HG03066 (cell line): Measurements from ENCODE around the gene CTU2.

Experiments
- ATAC-seq: cut with Tn5 transposase; IDR thresholded peaks from one replicate; pipeline ENCODE4 v1.9.1; 2021; ENCODE audit warnings: low read depth; ENCODE audit not compliant: unreplicated experiment

CTU2 gene

DNA sequence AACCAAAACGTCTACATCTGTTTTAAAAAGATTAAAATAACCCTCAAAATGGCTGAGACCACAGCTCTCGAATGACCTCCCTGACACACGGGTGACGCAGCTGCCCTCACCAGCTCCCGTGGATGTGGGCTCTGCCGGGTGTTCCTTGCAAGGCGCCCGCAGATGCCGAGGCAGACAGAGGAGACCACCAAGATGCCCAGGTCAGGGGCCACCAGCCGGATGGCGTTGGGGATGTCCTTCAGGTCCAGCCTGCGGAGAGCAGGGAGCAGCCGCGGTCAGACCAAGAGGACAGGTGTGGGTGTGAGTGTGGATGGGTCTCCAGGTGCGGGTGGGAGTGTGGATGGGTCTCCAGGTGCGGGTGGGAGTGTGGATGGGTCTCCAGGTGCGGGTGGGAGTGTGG, 35.1 kb downstream of the CTU2 start:
- no peak for ATAC-seq

DNA sequence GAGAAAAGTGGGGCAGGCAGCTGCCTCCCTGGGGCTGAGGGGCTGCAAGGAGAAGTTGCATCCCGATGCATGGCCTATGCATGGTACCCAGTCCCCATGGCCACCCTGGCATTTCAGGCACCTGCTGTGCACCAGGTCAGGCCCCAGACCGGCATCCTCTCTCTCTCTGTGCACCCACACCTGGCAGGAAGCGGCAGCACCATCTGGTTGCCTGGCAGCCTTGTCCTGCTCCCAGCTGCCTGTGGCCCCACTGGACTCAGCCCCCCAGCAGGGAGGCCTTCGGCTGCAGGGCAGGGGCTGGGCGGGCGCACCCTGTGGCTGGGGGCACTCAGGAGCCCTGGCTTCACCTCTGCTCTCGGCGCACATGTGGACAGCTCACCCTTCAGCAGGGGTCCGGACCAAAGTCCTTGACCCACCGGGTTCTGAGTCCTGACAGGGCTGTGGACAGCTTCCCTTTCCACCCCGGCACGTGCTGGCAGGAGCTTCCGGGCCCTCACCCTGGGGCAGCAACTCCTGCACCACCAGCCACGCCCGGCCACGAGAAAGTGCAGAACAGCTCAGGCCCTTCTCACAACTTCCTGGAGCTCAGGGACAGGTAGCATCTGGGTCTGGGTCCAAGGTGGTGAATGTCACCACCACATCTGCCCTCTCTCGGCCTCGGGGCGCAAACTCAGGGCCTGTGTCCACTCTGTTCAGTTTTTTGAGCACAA, 36.7 kb downstream of the CTU2 start:
- ATAC-seq: no peak

DNA sequence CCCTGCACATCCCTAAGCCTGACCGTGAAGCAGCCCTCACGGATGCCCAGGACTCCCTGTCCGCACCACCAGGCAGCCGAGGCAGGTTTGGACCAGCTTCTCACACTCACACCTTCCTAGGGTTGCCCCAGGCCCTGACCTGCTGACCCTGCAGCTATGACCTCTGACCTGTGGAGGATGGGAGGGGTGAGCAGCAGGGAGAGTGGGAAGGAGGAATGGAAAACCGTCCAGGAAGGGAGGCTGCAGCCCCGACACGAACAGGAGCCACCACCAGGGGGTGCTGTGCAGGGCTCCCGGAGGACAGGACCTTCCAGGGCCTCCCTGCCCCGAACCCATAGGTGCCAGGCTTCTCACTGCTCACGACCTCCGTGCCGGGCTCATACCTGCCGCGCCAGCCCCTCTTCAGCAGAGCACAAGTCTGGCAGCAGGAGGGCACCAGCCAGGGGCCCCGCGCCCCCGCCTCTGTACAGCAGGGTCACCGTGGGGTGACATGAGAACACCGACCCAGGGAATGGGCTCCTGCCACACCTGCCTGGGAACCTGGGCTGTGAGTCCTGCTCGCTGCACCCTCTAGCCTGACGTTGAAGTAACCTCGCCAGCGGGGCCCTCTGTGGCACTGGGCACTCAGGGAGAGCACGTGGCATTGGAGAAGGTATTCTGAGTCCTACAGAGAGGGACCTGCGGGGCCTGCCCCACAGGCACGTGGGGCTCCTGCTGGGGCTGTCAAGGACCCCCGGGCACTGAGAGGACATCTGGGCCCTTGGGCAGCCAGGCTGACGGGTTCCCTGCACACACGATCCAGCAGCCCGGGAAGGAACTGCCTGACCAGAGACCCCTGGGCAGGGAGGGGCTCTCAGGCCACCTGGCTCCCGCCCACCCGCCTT, 37.6 kb downstream of the CTU2 start:
- ATAC-seq: no peak

DNA sequence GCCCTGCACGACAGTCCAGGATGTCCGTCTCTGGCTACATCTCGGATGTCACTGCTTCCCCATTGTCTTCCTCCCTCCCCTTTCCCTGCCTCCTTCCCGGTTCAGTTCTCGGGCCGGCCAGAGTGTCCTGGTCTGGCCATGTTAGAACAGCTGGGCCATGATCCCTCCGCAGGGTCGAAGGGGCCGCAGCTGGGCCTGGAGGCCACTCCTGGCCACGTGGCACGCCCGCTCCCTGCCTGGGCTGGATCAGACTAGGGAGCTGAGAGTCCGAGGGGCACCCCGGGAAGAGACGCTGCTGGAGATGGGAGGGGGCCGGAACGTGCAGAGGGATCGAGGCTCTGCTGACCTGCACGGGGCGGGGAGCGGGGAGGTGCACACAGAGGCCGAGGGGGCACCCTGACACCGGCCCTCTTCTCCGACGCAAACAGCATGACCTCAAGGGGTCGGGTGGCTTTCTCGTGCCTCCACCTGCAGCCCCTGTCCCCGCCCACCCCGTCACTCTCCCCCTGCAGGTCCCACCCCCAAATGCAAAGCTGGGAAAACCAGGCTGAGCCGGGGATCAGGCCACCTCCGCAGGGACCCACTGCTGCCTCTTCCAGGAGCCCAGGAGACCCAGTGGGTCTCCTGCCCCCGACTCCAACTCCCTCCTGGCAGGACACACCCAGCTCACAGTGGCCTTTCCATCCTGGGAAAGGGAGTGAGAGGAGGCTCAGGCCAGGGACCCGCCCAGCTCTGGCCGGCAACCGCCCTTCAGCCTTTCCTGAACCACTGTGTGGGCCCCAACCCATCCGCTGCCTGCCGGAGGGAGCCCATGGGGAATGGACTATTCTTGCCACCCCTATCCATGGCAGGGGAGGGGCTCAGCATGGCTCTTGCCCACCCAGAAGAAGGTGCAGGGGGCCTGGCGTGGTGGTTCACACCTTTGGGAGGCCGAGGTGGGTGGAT, 38.5 kb downstream of the CTU2 start:
- ATAC-seq: no peak

DNA sequence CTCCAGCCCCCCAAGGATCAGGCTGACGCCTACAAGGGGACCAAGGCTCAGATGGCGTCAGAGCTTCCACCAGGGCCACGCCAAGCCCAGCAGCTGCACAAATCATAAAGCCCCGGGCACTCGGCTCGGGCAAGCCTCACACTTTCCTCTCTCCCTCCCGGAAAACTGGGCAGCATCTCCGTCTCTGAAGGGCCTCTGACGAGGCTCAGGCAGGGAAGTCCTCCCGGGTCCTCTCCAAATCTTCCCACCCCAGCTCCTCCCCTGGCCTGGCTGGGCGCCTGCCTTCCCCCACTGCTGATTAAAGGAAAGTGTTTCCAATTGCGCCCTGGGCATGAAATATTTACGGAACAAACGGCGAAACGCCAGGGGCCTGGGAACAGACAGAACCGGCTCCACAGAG, 40.2 kb downstream of the CTU2 start:
- no peak for ATAC-seq

DNA sequence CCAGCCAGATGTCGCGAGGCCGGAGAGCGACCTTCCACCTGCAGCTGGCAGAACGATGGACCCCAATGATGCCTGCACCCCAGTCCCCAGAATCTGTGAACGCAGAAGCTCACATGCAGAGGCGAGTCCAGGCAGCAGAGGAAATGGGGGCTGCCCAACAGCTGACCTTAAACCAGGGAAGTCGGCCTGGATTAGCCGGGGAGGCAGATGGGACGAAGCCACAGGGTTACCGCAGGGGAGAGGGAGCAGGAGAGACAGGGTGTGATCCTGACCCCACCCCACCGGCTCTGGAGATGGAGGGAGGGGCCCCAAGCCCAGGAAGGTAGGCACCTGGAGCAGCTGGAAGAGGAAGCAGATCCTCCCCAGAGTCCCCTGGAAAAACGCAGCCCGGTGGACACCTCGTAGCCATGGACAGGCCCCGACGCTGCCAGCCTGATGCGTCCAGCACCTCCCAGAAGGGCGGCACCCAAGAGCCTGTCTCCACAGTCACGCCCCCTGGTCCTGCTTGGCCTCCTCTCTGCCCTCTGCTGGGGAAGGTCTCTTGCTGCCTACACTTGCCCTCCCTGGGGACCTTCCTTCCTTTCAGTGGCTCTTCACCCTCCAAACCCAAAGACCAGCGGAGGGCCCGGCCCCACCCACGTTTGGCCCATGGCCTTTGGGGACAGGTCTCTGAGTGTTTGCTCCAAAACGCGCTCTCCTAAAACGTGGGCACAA, 41.4 kb downstream of the CTU2 start:
- ATAC-seq: no peak

DNA sequence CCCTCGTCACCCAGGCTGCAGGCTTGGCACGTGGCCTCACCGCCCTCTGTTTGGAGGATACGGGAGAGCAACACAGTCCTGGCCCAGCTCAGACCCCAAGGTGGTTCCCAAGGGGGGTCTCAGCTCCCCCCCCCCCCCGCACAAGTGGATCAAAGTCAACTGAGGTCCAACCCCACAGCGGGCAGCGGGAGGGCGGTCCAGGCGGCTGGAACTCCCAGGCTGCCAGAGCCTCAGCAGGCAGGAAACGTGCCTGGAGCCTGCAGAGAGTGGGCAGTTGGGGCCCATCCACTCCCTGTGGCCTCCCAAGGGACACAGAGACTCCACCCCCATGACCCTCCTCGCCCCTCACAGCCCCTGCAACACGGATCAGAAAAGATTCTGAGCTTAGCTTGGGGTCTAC, 42.1 kb downstream of the CTU2 start:
- ATAC-seq: no peak

DNA sequence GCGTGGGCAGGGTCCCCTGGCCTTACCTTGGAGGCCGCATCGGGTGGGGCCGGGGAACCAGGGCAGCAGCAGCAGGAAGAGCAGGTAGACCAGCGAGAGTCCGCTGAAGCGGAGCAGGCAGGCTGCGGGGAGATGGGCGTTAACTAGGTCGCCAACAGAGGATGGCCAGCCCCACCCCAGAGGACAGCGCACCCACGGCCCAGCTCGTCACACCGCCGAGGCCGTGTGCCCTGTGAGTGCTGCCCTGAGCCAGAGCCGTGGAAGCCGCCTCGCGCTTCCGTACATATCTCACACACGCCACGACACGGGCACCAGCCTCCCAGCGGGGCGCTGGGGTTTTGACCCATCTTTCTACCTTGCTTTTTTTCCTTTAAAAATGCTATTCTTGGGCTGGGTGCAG, 43.1 kb downstream of the CTU2 start:
- no peak for ATAC-seq

DNA sequence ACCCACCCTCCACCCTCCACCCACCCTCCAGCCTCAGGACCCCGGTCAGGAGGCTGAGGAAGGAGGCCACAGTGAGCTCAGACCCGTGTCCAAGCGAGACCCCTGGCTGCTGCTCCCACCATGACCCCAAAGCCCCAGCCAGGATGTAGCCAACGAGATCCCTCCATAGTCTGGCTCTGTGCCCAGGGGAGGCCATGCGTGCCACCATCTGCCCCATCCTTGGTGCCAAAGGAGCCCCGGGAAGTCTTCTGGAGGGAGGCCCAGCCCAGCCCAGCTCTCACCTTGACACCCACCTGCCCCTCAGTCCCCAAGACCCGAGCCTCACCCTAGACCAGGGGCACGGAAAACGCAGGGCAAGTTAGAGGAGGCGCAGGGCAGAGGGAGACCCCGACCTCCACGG, 44.6 kb downstream of the CTU2 start:
- ATAC-seq: no peak

DNA sequence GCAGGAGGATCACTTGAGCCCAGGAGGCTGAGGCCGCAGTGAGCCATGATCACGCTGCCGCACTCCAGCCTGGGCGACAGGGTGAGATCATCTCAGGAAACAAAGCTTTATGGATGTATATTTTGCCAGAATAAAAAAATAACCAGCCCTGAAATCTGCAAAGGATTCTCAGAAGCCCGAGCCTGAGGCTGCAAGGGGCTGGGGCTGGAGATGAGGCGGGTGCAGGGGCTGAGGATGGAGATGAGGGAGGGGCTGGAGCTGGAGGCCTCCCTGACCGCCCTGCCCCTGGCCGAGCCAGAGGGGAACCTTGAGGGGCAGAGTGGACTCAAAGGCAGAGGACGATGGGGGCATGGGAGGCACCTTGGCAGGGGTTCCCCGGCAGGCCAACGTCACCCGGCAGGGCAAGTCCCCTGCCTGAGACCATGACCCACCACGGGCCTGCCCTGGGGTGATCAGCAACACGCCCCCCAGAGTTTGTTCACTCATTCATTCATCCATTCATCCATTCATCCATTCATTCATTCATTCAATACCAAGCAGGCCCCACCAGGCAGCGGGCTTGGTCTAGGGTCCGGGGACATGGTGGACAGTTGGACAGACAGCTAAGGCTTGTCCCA, 46.2 kb downstream of the CTU2 start:
- no peak for ATAC-seq

DNA sequence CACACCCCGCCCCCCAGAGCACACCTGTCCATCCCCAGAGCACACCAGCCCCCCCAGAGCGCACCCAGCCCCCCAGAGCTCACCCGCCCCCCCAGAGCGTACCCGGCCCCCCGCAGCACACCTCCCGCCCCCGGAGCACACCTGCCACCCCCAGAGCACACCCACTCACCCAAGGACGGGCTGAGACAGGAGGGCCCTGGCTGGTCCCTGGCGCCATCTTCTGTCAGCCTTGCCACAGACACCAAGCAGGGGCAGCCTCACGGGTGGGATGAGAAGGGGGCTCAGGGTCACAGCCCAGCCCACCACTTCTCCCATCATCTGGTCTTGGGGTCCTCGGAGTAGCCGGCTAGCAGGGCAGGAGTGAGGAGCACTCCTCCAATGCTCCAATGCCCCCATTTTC, 46.9 kb downstream of the CTU2 start:
- no peak for ATAC-seq

DNA sequence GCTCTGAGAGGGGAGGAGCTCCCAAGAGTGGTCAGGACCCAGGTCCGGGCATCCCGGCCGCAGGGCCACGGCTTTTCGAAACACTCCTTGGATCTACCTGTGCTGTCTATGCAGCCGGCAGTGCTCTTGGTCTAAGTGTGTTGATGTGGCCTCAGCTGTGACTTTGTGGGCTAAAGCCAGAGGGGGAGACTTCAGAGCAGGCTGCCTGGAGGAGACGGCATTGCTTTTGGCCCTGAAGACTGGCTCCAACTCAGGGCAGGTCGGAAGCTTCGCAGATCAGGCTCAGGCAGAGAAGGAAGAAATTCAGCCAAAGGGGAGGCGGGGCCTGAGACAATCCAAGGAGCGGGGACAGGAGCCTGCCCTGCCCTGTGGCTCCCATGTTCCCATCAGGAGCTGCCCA, 47.3 kb downstream of the CTU2 start:
- no peak for ATAC-seq

DNA sequence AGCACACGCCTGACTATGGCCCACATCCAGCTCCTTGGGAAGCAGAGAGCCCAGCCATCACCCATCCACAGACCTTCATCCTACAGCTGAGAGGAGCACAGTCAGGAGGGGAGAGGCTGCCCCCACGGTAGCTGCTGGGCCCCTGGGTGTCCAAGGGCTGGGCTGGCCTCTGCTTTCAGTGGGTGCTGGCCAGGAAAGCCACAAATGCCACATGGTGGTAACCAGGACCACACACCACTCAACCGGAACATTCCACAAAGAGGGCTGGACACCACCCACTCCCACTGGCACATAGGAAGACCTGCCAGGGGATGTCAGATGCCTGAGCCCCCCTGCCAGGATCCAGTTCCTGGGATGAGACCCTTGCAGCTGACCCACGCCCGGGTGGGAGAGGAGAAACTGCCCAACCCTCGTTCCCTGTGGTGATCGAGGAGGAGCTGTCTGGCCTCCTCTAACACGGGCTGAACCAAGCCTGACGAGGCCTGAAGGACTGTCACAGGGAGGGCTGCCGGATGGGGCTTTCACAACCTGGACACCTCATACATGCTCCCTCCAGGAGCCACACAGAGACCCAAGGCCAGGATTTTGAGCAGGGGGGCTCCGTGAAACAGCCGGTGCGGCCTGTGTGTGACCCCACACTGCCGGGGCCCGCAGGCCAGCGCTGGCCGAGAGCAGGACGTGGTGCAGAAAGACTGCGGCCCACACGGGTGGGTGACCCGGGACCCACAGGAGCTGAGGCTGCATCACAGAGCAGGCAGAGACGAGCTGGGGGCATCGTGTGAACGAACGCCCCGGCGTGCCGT, 48.0 kb downstream of the CTU2 start:
- no peak for ATAC-seq

DNA sequence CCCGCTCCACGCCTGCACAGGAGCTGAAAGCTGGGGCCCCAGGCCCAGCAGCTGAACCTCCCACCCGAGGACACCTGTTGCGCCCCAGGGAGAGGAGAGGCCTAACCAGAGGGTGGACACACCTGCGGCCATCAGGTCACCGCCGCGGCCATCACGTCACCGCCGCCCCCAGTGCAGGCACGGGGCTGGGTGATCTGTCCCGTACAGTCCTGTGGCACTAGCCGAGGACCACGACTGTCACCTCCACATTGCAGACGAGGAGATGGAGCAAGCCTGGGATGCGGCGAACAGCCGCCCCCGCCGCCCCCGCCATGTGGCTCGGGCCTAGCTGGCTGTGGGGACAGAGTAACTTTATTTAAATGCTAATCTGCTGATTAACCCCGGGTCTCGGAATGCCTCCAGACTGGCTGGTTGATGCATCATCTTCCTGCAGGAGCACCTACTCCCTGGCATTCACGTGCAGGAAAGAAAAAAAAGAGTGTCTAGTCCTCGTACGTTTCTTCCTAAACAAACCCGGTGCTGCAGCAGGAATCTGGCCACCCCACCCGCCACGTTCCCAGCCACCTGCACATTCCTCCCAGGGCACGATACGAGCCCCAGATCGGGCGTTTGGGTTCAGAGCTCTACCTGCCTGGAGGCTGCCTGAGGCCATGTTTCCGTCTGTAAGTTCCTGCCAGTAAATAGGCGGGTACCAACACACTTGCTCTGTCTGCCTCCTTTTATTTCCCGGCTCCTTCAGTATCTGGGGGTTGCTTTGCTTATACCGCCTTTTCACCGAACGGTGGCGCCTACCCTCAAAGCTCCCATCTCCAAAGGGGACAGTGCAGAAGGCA, 48.8 kb downstream of the CTU2 start:
- ATAC-seq: no peak

DNA sequence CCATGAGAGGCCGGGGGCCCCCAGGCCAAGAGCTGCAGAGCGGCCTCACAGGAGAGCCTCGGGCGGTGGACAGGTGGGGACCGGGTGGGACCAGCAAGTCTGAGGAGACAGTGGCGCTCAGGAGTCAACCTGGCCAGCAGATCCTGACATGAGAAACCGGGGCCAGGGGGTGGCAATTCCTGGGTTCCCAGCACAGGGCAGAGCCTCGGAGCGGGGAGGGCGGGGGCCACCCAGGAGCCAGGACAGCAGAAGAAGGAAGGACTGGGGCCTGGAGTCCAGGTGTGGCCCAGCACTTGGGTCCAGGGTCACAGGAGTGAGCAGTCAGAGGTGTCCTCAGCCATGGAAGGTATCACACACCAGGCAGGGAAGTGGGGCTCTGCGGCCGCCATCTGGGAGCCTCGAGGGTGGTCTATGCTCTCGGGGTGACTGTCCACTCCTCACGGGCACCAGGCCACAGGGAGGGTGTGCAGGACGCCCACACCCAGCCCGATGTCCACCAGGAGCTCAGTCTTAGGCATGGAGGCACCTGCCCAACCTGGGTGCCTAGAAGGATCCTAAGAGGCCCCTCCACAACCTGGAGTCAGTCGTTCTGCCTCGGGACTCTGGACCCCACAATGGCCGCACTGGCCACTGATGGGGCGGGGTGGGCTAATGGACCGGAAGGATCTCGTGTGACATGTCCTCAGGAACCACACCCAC, 49.6 kb downstream of the CTU2 start:
- ATAC-seq: no peak

DNA sequence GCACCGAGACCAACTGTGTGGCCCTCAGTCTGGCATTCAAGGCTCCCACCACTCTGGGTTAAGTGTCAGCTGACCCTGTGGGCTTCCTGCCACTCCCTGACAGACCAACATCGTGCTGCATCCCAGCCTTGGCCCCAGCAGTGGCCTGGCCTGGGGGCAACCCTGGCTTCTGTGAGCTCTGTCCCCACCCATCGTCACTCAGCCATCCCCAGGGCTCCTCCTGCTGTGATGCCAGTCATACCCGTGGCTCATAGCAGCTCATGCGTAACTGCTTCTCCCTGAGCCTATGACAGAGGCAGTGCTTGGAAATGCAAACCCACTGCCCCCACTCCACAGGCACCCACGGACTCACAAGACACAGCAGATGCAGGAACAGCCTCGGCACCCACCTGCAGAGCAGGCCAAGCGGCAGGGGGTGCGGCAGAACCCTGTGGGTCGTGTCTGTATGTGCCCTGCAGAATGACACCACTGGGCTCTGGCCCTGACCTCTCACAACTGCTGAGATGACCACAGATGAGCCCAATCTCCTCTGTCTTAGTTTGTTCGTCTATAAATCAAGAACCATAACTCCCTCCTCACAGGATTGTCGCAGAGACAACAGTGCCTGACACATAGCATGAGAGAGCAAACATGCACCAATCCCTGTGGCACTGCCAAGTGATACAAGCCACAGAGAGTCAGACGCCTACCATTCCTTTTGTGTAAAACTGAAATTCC, 52.1 kb downstream of the CTU2 start:
- no peak for ATAC-seq

DNA sequence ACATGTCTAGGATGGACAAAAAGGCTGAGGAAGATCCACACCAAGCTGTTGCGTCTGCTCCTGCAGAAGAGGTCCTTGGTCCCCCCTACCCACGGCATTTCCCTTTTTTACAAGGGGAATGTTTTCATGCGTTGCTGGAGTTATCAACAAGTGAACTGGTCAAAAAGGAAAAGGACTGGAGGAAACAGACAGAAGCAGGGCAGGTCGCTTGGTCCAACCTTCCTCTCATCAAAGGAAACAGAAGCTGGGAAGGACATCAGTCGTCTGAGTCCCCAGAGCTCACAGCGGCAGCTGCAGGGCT, 52.6 kb downstream of the CTU2 start:
- ATAC-seq: no peak
